SU-DHL-6 (cell line): ENCODE measurements around the gene NAT9.

Experiments used
- EZH2phosphoT487 ChIP-seq: fragments of 200-600 bp; sonication (generic), shearing (Covaris generic); conservative IDR thresholded peaks from 2 replicates; pipeline ENCODE4 v1.6.1; 2018; ENCODE audit warnings: mild to moderate bottlenecking, antibody characterized with exemption, low read length, moderate library complexity, mixed read lengths
- TF ChIP-seq, protein P1 (sequence below): fragments of 200-600 bp; sonication (generic); IDR thresholded peaks from one replicate; pipeline ENCODE4 v1.5.1; 2017; ENCODE audit warnings: antibody characterized with exemption, mild to moderate bottlenecking, low read length, moderate library complexity; ENCODE audit not compliant: insufficient read depth, poor library complexity, severe bottlenecking

DNA sequence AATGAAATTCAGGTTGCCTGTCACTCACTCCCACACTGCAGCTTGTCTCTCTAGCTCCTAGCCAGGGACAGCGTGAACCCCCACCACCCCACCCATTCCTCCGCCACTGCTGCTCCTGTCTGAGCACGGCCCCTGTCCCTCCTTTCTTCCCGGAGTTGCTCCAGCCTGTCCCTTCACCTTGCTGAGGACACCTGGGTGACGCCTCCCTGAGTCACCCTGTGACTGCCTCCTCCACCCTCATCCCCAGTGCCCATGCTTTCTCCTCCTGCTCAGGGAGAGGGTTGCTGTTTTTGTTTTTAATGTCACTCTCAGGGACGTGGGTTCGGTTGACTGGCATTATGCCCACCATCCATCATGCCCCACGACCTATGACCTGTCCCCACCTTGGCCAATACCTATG is 25.8 kb upstream of the NAT9 start:
- TF ChIP-seq, protein P1, sequence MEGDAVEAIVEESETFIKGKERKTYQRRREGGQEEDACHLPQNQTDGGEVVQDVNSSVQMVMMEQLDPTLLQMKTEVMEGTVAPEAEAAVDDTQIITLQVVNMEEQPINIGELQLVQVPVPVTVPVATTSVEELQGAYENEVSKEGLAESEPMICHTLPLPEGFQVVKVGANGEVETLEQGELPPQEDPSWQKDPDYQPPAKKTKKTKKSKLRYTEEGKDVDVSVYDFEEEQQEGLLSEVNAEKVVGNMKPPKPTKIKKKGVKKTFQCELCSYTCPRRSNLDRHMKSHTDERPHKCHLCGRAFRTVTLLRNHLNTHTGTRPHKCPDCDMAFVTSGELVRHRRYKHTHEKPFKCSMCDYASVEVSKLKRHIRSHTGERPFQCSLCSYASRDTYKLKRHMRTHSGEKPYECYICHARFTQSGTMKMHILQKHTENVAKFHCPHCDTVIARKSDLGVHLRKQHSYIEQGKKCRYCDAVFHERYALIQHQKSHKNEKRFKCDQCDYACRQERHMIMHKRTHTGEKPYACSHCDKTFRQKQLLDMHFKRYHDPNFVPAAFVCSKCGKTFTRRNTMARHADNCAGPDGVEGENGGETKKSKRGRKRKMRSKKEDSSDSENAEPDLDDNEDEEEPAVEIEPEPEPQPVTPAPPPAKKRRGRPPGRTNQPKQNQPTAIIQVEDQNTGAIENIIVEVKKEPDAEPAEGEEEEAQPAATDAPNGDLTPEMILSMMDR: no peak
- TF ChIP-seq EZH2phosphoT487: no peak
